ENCODE data around the gene NUP37. TPM values are rescaled to one million over a fixed set of nuclear protein-coding genes. Genes with fewer than 3 reads are reported as not detected.

Gene NUP37
- total RNA-seq, 4 donors from 2014 or later: 15.2 to 27.7 (median 19.0) TPM

DNA sequence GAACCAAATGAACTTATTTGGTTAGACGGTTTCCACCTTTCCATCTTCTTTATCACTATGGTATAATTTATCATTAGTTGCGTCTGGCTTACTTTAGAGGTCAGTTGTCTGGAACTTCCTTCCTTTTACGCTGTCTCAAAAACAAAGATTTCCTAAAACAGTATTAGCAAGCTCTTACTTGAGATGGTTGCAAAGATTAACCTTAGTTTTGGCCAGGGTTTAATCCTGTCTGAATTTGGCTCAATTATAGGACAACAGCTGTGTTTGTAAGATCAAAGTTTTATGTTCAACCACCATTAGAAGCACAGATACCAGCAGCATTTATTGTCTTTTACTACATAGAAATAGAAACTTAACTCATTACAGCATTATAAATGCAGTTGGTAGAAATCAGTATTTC lies 50.2 kb downstream of the NUP37 start:
- 38 to 62% methylated on average over 3 of the region's 3 CpGs for WGBS, 2 donors (ENCODE audit: low coverage in 1 of 2)
- TF ChIP-seq, protein P1, sequence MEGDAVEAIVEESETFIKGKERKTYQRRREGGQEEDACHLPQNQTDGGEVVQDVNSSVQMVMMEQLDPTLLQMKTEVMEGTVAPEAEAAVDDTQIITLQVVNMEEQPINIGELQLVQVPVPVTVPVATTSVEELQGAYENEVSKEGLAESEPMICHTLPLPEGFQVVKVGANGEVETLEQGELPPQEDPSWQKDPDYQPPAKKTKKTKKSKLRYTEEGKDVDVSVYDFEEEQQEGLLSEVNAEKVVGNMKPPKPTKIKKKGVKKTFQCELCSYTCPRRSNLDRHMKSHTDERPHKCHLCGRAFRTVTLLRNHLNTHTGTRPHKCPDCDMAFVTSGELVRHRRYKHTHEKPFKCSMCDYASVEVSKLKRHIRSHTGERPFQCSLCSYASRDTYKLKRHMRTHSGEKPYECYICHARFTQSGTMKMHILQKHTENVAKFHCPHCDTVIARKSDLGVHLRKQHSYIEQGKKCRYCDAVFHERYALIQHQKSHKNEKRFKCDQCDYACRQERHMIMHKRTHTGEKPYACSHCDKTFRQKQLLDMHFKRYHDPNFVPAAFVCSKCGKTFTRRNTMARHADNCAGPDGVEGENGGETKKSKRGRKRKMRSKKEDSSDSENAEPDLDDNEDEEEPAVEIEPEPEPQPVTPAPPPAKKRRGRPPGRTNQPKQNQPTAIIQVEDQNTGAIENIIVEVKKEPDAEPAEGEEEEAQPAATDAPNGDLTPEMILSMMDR (IDR thresholded peaks at IDR 0.05): no peak
- TF ChIP-seq POLR2A (IDR thresholded peaks at IDR 0.05) (no peak), POLR2AphosphoS5 (IDR thresholded peaks at IDR 0.05) (no peak), EP300 (IDR thresholded peaks at IDR 0.05) (no peak)
- Histone ChIP-seq H3K4me1 (no peaks in the 10 kb centered on the region), H3K27ac (peak overlapping the region in 2 of 4 donors; percentile 6 to 15), H3K9me3 (no peaks in the 10 kb centered on the region), H3K4me3 (no peak overlapping the region), H3K27me3 (no peaks in the 10 kb centered on the region), H3K36me3 (peaks cover 0 to 15% of the 10 kb centered on the region in 2 donors)
- no peak for ATAC-seq

DNA sequence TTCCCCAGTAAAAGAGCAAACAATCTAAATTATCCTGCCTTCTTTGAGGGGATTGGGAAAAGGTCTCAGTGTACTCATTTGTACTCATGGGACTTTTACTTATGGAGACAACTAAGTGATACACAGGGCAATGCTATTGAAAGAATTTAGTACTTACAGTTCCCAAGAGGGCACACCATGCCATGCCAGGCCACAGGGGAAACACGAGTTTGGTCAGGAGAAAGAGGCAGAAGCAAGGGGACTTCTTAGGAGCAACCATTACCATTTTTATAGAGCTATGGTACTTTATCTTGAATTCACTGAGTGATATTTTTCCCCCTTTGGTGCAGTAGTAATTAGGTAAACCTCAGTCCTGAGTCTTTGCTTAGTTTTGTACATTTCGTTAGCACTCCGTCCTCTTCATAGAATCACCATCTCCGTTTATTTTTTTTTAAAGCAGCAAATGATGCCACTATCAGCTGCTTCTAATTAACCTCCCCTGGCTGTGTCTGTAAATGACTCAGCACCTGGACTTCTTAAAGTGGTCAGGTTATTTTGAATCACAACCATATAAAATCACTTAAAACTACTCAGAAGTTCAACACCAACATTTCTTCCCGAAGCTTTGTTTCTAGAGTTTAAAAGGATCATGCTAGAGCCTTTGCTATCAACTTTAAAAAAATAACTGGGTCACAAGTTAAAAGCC lies 52.2 kb downstream of the NUP37 start:
- Histone ChIP-seq H3K4me3 (no peak overlapping the region), H3K27ac (no peak overlapping the region), H3K36me3 (no peaks in the 10 kb centered on the region), H3K9me3 (no peaks in the 10 kb centered on the region), H3K4me1 (no peaks in the 10 kb centered on the region), H3K27me3 (no peaks in the 10 kb centered on the region)
- WGBS, 2 donors (ENCODE audit: low coverage in 1 of 2): 49 to 57% methylated on average over 5 of the region's 5 CpGs
- no peak for ATAC-seq
- TF ChIP-seq POLR2A (IDR thresholded peaks at IDR 0.05): no peak
- TF ChIP-seq, protein P1 (IDR thresholded peaks at IDR 0.05): no peak
- TF ChIP-seq POLR2AphosphoS5 (IDR thresholded peaks at IDR 0.05): no peak
- TF ChIP-seq EP300 (IDR thresholded peaks at IDR 0.05): no peak

DNA sequence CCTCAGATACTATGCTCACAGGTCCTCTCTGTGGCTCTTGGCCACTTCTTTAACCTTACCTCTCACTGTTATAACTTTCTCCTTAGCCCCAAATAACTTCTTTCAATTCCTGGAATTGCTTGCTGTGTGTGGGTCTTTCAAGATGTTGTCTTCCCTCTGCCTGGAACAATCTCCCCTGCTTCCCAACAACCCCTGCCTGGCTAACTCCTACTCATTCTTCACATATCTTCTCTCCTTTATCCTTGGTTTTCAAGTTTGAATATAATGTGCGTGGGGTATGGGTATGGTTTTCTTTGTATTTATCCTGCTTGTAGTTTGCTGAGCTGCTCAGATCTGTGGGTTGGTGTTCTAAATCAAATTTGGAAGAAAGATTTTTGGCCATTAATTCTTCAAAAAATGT lies 55.4 kb downstream of the NUP37 start:
- peaks cover 0 to 3% of the 10 kb centered on the region in 2 donors for H3K36me3 ChIP-seq
- no peaks in the 10 kb centered on the region for H3K9me3 ChIP-seq
- peaks cover 0 to 20% (median 0%) of the 10 kb centered on the region in 3 donors for H3K4me1 ChIP-seq
- no peak for ATAC-seq
- no peak overlapping the region for H3K4me3 ChIP-seq
- WGBS, 2 donors (ENCODE audit: low coverage in 1 of 2): 86% methylated on average over 1 of the region's 1 CpG
- no peaks in the 10 kb centered on the region for H3K27me3 ChIP-seq
- no peak overlapping the region for H3K27ac ChIP-seq
- TF ChIP-seq, protein P1 (IDR thresholded peaks at IDR 0.05): no peak
- TF ChIP-seq POLR2A (IDR thresholded peaks at IDR 0.05) (no peak), EP300 (IDR thresholded peaks at IDR 0.05) (no peak), POLR2AphosphoS5 (IDR thresholded peaks at IDR 0.05) (no peak)

DNA sequence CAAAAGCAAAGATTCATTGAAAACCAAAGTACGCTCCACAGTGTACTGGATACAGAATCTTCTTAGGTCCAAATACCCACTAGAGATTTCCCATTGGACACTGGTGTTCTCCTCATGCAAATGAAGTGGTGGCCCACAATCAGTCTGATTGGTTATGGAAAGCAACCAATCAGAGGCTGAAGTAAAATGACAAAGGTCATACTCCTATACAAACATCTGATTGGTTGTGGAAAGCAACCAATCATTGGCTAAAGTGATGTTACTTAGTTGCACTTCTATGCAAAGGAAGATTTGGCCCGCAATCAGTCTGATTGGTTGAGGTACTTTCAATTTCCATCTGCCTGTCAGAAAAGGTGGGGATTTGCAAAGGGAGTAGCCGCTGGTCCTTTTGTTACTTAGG lies 56.8 kb downstream of the NUP37 start:
- Histone ChIP-seq H3K27ac (no peak overlapping the region), H3K4me1 (peaks cover 0 to 20% (median 0%) of the 10 kb centered on the region in 3 donors), H3K4me3 (no peak overlapping the region), H3K9me3 (no peaks in the 10 kb centered on the region), H3K36me3 (peaks cover 0 to 15% of the 10 kb centered on the region in 2 donors), H3K27me3 (no peaks in the 10 kb centered on the region)
- WGBS, 2 donors (ENCODE audit: low coverage in 1 of 2): 93 to 100% methylated on average over 3 of the region's 3 CpGs
- TF ChIP-seq POLR2A (IDR thresholded peaks at IDR 0.05) (no peak), EP300 (IDR thresholded peaks at IDR 0.05) (no peak), POLR2AphosphoS5 (IDR thresholded peaks at IDR 0.05) (no peak)
- TF ChIP-seq, protein P1 (IDR thresholded peaks at IDR 0.05): no peak
- ATAC-seq: no peak

DNA sequence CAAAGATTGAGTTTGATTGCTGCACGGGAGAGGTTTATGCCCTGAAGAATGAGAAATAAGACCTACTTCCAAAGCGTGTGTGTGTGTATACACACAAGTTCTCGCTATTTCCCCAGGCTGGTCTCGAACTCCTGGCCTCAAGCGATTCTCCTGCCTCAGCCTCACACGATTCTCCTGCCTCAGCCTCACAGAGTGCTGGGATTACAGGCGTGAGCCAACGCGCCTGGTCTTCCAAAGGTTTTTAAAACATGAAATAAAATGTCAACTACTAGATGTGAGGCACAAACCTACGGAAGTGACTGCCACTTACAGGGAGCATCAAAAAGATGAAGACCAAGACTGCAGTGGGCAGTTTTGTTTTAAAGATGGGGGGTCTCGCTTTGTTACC lies 57.5 kb downstream of the NUP37 start:
- no peak for ATAC-seq
- Histone ChIP-seq H3K9me3 (no peaks in the 10 kb centered on the region), H3K4me1 (peaks cover 0 to 20% (median 0%) of the 10 kb centered on the region in 3 donors), H3K36me3 (peaks cover 0 to 15% of the 10 kb centered on the region in 2 donors), H3K4me3 (peak overlapping the region; percentile 76 to 99), H3K27me3 (no peaks in the 10 kb centered on the region), H3K27ac (peak overlapping the region in 3 of 4 donors; percentile 90 to 92 (median 92))
- TF ChIP-seq POLR2AphosphoS5 (IDR thresholded peaks at IDR 0.05): no peak
- TF ChIP-seq, protein P1 (IDR thresholded peaks at IDR 0.05): no peak
- TF ChIP-seq POLR2A (IDR thresholded peaks at IDR 0.05): no peak
- TF ChIP-seq EP300 (IDR thresholded peaks at IDR 0.05): no peak
- 64% methylated on average over 5 of the region's 11 CpGs; no CpG with 5 or more reads in 1 of the 2 donors for WGBS, 2 donors (ENCODE audit: low coverage in 1 of 2)
